CD4-positive, alpha-beta T cell (primary cell): Measurements from ENCODE around the gene TSEN2. TPM values are rescaled to one million over a fixed set of nuclear protein-coding genes. Genes with fewer than 3 reads are reported as not detected.

Source experiments
- ATAC-seq: fragments of 200-7000 bp; cut with Tn5 transposase; one replicate; pipeline ENCODE4 v1.10.0; 2022; ENCODE audit warnings: mild to moderate bottlenecking; ENCODE audit not compliant: poor library complexity
- CTCF ChIA-PET: fragments of 350-600 bp; sonication (Branson Sonifier 250); formaldehyde crosslinking; loops from one replicate; lab custom pipeline; 2021; ENCODE audit warnings: antibody characterized with exemption, inconsistent platforms; lab: Charles Lee
- POLR2A ChIA-PET: fragments of 350-600 bp; sonication (Branson Sonifier 250); formaldehyde crosslinking; loops from one replicate; lab custom pipeline; 2021; ENCODE audit warnings: antibody characterized with exemption, inconsistent platforms; lab: Charles Lee
- DNase-seq, 14 experiments: peaks; one replicate each; pipeline ENCODE4 v3.0.0-alpha.2; 2013 to 2020; ENCODE audit warnings: mixed read lengths in 2 of 14
- H3K27ac ChIP-seq, 2 donors: one replicate each; pipeline versions ENCODE4 v1.5.1 to v1.7.0; 2013; ENCODE audit warnings: low read length in 2 of 2, low read depth in 1 of 2, mild to moderate bottlenecking in 1 of 2
- H3K27me3 ChIP-seq, 2 experiments: 1 replicate in 1 of 2; 2 replicates in 1 of 2; pipeline versions ENCODE4 v1.6.1 to v1.7.0; 2013; ENCODE audit warnings: low read length in 2 of 2, control low read depth in 1 of 2, mild to moderate bottlenecking in 1 of 2, moderate library complexity in 1 of 2; ENCODE audit not compliant: insufficient read depth in 2 of 2, control insufficient read depth in 1 of 2
- H3K36me3 ChIP-seq: one replicate; pipeline ENCODE4 v1.6.1; 2013; ENCODE audit warnings: low read length, control low read depth; ENCODE audit not compliant: insufficient read depth
- H3K4me1 ChIP-seq: one replicate; pipeline ENCODE4 v1.6.1; 2013; ENCODE audit warnings: low read length, control low read depth; ENCODE audit not compliant: insufficient read depth
- H3K4me3 ChIP-seq: one replicate; pipeline ENCODE4 v1.5.1; 2013; ENCODE audit warnings: mild to moderate bottlenecking, low read length, moderate library complexity
- H3K9me3 ChIP-seq, 2 experiments: 1 replicate in 1 of 2; 2 replicates in 1 of 2; pipeline versions ENCODE4 v1.6.1 to v1.7.0; 2013; ENCODE audit warnings: low read length in 2 of 2, mild to moderate bottlenecking in 2 of 2, control low read depth in 1 of 2, moderate library complexity in 1 of 2; ENCODE audit not compliant: control insufficient read depth in 1 of 2, insufficient read depth in 1 of 2
- H3K27ac Mint-ChIP-seq: one replicate; pipeline ENCODE4 v1.8.0; 2020; ENCODE audit warnings: mixed read lengths
- H3K27me3 Mint-ChIP-seq: one replicate; pipeline ENCODE4 v1.8.0; 2021; ENCODE audit warnings: mixed read lengths
- H3K36me3 Mint-ChIP-seq: one replicate; pipeline ENCODE4 v1.8.0; 2021; ENCODE audit warnings: low read depth, mixed read lengths
- H3K4me1 Mint-ChIP-seq: one replicate; pipeline ENCODE4 v1.8.0; 2021; ENCODE audit warnings: low read depth, mixed read lengths
- H3K4me3 Mint-ChIP-seq: one replicate; pipeline ENCODE4 v1.8.0; 2020; ENCODE audit warnings: mild to moderate bottlenecking, mixed read lengths
- H3K9me3 Mint-ChIP-seq: one replicate; pipeline ENCODE4 v1.8.0; 2020; ENCODE audit warnings: mixed read lengths
- CTCF ChIP-seq: fragments of 200-600 bp; IDR thresholded peaks from one replicate; pipeline ENCODE4 v1.8.0; 2022; ENCODE audit warnings: antibody characterized with exemption, mild to moderate bottlenecking
- intact Hi-C, 2 experiments: fragments of 100-400 bp; cut with DNase I in 1 of 2; cut with micrococcal nuclease in 1 of 2; formaldehyde crosslinking; loops; one replicate each; pipeline versions ENCODE4 v1.15.1 to v1.9.0; 2023 to 2025; cut with DNase I, micrococcal nuclease
- total RNA-seq, 174 experiments: library from RNA in 2 of 174; stranded (reverse) in 2 of 174; gene quantifications; one replicate each; pipeline ENCODE4 v1.2.3 and lab custom pipeline; 2021 to 2026

The TSEN2 gene
- total RNA-seq, 2 experiments from 2014 or later = 8.0 to 8.2 TPM

DNA sequence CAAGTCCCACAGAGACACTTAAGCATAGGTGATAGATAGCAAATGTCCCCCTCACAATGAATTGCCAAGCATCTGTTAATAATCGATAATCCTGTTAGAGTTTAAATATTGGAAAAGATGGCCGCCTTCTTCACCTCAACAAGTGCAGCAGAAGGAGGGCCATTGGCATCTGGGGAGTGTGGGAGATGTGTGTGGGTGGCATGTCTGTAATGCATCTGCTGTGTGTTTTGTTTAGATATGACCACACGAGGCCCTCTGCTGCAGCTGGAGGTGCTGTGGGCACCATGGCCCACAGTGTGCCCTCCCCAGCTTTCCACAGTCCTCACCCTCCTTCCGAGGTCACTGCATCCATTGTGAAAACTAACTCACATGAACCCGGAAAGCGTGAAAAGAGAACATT is 85.6 kb downstream of the TSEN2 start:
- H3K4me1 Mint-ChIP-seq = peaks cover 13% of the 10 kb centered on the region
- ChIA-PET POLR2A (interaction anchor here (0.5 kb wide), 1 partner anchor 10 kb away, joined by 3 read pairs; no protein-coding TSS in a partner anchor), CTCF (no interaction called here)
- no peak overlapping the region for H3K27ac Mint-ChIP-seq
- no peak overlapping the region for H3K4me3 ChIP-seq
- intact Hi-C loops = no loop called here
- H3K36me3 Mint-ChIP-seq = peaks cover 92% of the 10 kb centered on the region
- H3K27ac ChIP-seq = no peak overlapping the region
- no peak for TF ChIP-seq CTCF
- H3K9me3 ChIP-seq = peaks cover 8 to 19% of the 10 kb centered on the region in 2 experiments
- no peak overlapping the region for H3K4me3 Mint-ChIP-seq
- DNase-seq (no peak), ATAC-seq (no peak)
- peaks cover 6% of the 10 kb centered on the region for H3K9me3 Mint-ChIP-seq
- H3K36me3 ChIP-seq = peaks cover 64% of the 10 kb centered on the region
- H3K27me3 ChIP-seq = no peaks in the 10 kb centered on the region
- H3K4me1 ChIP-seq = no peaks in the 10 kb centered on the region
- H3K27me3 Mint-ChIP-seq = no peaks in the 10 kb centered on the region

- no peaks in the 10 kb centered on the region for H3K9me3 Mint-ChIP-seq
- H3K27me3 Mint-ChIP-seq = no peaks in the 10 kb centered on the region
- H3K4me1 Mint-ChIP-seq = peaks cover 7% of the 10 kb centered on the region
- no peak for TF ChIP-seq CTCF
- ATAC-seq = no peak
- Histone ChIP-seq H3K4me1 (no peaks in the 10 kb centered on the region), H3K27ac (no peak overlapping the region), H3K27me3 (no peaks in the 10 kb centered on the region), H3K4me3 (no peak overlapping the region), H3K9me3 (peaks cover 0 to 14% of the 10 kb centered on the region in 2 experiments), H3K36me3 (peaks cover 79% of the 10 kb centered on the region)
- ChIA-PET POLR2A (no interaction called here), CTCF (no interaction called here)
- peaks cover 95% of the 10 kb centered on the region for H3K36me3 Mint-ChIP-seq
- intact Hi-C loops = no loop called here
- no peak overlapping the region for H3K27ac Mint-ChIP-seq
- no peak for DNase-seq
- H3K4me3 Mint-ChIP-seq = no peak overlapping the region
These were observed 87.7 kb downstream of the TSEN2 start for GRCh38 chr3:12571986-12572385.

DNA sequence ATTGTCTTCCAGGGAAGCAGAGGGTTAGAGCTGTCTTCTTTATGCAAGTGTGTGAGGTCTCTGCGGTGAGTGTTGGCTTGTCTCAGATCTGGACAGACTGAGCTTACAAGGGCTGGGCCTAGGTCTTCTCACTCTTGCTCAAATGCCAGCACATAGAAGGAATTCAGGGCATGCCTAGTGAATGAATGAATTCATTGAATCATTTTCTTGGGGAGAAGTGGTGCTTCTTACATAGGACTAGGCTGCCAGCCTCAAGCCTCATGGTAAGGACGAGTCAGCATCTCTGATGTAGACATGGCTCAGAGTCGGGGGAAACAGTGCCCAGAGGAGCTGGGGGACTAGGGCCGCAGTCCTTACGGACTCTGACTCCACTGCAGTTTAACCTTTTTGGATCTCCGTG is 89.9 kb downstream of the TSEN2 start:
- Mint-ChIP-seq H3K27ac (no peak overlapping the region), H3K27me3 (no peaks in the 10 kb centered on the region), H3K4me3 (no peak overlapping the region), H3K4me1 (no peaks in the 10 kb centered on the region), H3K36me3 (peaks cover 98% of the 10 kb centered on the region), H3K9me3 (peaks cover 3% of the 10 kb centered on the region)
- ATAC-seq (no peak), DNase-seq (no peak)
- ChIA-PET POLR2A (no interaction called here), CTCF (no interaction called here)
- no peaks in the 10 kb centered on the region for H3K4me1 ChIP-seq
- peaks cover 88% of the 10 kb centered on the region for H3K36me3 ChIP-seq
- H3K4me3 ChIP-seq = no peak overlapping the region
- no peak for TF ChIP-seq CTCF
- intact Hi-C loops = no loop called here
- H3K27me3 ChIP-seq = no peaks in the 10 kb centered on the region
- H3K9me3 ChIP-seq = peaks cover 0 to 15% of the 10 kb centered on the region in 2 experiments
- H3K27ac ChIP-seq = no peak overlapping the region
